Ovary (tissue), 3 donors: ENCODE results near the gene OAS1.

Experiments used
- CTCF ChIP-seq, 3 donors: fragments of 450-650 bp in 2 of 3; fragments of 200-600 bp in 1 of 3; IDR thresholded peaks; one replicate each; pipeline versions ENCODE4 v1.5.1 to v1.8.0; 2016 to 2022; ENCODE audit warnings: antibody characterized with exemption in 3 of 3, mild to moderate bottlenecking in 1 of 3
- EP300 ChIP-seq: sonication (generic); formaldehyde crosslinking; IDR thresholded peaks from one replicate; pipeline ENCODE4 v1.6.1; 2017; ENCODE audit warnings: antibody characterized with exemption
- POLR2A ChIP-seq: fragments of 450-650 bp; IDR thresholded peaks from one replicate; pipeline ENCODE4 v1.6.1; 2017; ENCODE audit warnings: antibody characterized with exemption, mild to moderate bottlenecking, moderate library complexity
- donor health status: DM: no; HTN: no; CAD: no.

GRCh38 chr12:112878488-112878887 lies 28.3 kb upstream of the OAS1 start:
- TF ChIP-seq EP300 (no peak), CTCF (IDR thresholded peaks at IDR 0.05) (no peak), POLR2A (no peak)
